Large intestine (tissue), 12 donors: Measurements from ENCODE around the gene SERINC2. TPM values are rescaled to one million over a fixed set of nuclear protein-coding genes. Genes with fewer than 3 reads are reported as not detected.
A peak's percentile ranks its signal among the peaks of the same experiment; 100 is the strongest.

ENCODE experiments used
- DNase-seq, 2 donors: peaks; one replicate each; pipeline versions ENCODE4 v3.0.0 to v3.0.0-alpha.2; 2013
- H3K27ac ChIP-seq: one replicate; pipeline ENCODE4 v1.5.1; 2013; ENCODE audit warnings: low read length
- H3K27me3 ChIP-seq: 2 replicates; pipeline ENCODE4 v1.6.1; 2013; ENCODE audit warnings: low read length; ENCODE audit not compliant: control insufficient read depth, insufficient read depth
- H3K36me3 ChIP-seq: 2 replicates; pipeline ENCODE4 v1.6.1; 2013; ENCODE audit warnings: low read length; ENCODE audit not compliant: control insufficient read depth, insufficient read depth
- H3K4me1 ChIP-seq: one replicate; pipeline ENCODE4 v1.6.1; 2013; ENCODE audit warnings: low read length; ENCODE audit not compliant: control insufficient read depth, insufficient read depth
- H3K4me3 ChIP-seq: one replicate; pipeline ENCODE4 v1.5.1; 2013; ENCODE audit warnings: low read length
- H3K9me3 ChIP-seq: one replicate; pipeline ENCODE4 v1.6.1; 2013; ENCODE audit warnings: mild to moderate bottlenecking, low read depth, low read length, moderate library complexity; ENCODE audit not compliant: control insufficient read depth
- WGBS: methylation state at CpG from one replicate; pipeline ENCODE4 v1.1.5; 2013; ENCODE audit warnings: low lambda C conversion rate; ENCODE audit not compliant: insufficient coverage; 5-methylcytosine and 5-hydroxymethylcytosine counted together
- long read RNA-seq, 11 donors: transcript quantifications; one replicate each; lab custom pipeline, GENCODE V29; 2026
- polyA plus RNA-seq: library from polyadenylated mRNA; unstranded; fragments of 120-200 nt; gene quantifications from one replicate; pipeline ENCODE4 v1.2.1, GENCODE V29; 2013

SERINC2 gene
- 65.3 TPM for polyA plus RNA-seq
- long read RNA-seq, donor 1, transcript SERINC2-201 (10 exons, 1,997 nt) = major isoform, 16 of 16 reads
- long read RNA-seq, donor 1, partial matches to known transcripts = 0 of 16 reads
- long read RNA-seq, donor 1, other reads (novel, unspliced or antisense) = 0 of 16 reads
- long read RNA-seq, donor 2, transcript SERINC2-201 (10 exons, 1,997 nt) = major isoform, 28 of 58 reads
- long read RNA-seq, donor 2, partial matches to known transcripts = 30 of 58 reads
- long read RNA-seq, donor 2, other reads (novel, unspliced or antisense) = 0 of 58 reads
- long read RNA-seq, donor 3 = 0 reads
- long read RNA-seq, donor 4, partial matches to known transcripts = 0 of 2 reads
- long read RNA-seq, donor 4, other reads (novel, unspliced or antisense) = 0 of 2 reads
- long read RNA-seq, donor 5, transcript SERINC2-201 (10 exons, 1,997 nt) = major isoform, 27 of 27 reads
- long read RNA-seq, donor 5, partial matches to known transcripts = 0 of 27 reads
- long read RNA-seq, donor 5, other reads (novel, unspliced or antisense) = 0 of 27 reads
- long read RNA-seq, donor 6, transcript SERINC2-201 (10 exons, 1,997 nt) = major isoform, 34 of 85 reads
- long read RNA-seq, donor 6, partial matches to known transcripts = 51 of 85 reads
- long read RNA-seq, donor 6, other reads (novel, unspliced or antisense) = 0 of 85 reads
- long read RNA-seq, donor 7, transcript SERINC2-201 (10 exons, 1,997 nt) = major isoform, 7 of 12 reads
- long read RNA-seq, donor 7, partial matches to known transcripts = 5 of 12 reads
- long read RNA-seq, donor 7, other reads (novel, unspliced or antisense) = 0 of 12 reads
- long read RNA-seq, donor 8, transcript SERINC2-201 (10 exons, 1,997 nt) = major isoform, 32 of 63 reads
- long read RNA-seq, donor 8, partial matches to known transcripts = 31 of 63 reads
- long read RNA-seq, donor 8, other reads (novel, unspliced or antisense) = 0 of 63 reads
- long read RNA-seq, donor 9, transcript SERINC2-201 (10 exons, 1,997 nt) = major isoform, 10 of 24 reads
- long read RNA-seq, donor 9, partial matches to known transcripts = 14 of 24 reads
- long read RNA-seq, donor 9, other reads (novel, unspliced or antisense) = 0 of 24 reads
- long read RNA-seq, donor 10, transcript SERINC2-201 (10 exons, 1,997 nt) = major isoform, 26 of 74 reads
- long read RNA-seq, donor 10, partial matches to known transcripts = 48 of 74 reads
- long read RNA-seq, donor 10, other reads (novel, unspliced or antisense) = 0 of 74 reads
- long read RNA-seq, donor 11, transcript SERINC2-201 (10 exons, 1,997 nt) = major isoform, 11 of 26 reads
- long read RNA-seq, donor 11, partial matches to known transcripts = 15 of 26 reads
- long read RNA-seq, donor 11, other reads (novel, unspliced or antisense) = 0 of 26 reads

DNA sequence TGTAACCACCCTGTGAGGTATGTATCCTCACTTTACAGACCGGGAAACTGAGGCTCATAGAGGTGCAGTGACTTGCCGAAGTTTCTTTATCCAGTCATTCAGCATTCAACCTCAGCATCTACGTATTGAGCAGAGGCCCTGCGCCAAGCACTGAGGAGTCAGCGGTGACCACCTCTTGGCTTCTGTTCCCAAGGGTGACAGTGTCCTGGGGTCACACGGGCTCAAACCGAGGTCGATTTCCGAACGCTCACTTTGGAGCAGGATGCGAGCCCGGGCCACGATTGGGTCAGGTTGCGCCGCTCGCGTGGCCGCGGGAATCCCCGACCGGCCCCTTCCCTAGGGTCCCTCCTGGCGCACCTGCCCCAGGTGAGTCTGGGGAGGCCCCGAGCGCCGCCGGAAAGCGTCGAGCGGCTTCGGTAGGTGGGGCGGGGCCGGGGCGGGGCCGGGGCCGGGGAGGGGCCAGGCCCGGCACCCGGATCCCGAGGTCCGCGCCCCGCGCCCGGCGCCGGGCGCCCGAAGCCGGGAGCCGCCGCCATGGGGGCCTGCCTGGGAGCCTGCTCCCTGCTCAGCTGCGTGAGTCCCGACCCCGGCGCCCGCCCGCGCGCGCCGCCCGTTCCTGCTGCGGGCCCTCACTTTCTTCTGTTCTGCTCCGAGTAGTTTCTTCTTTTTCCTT, at the start of gene SERINC2:
Gene SERINC2, plus strand, starts transcription at position 482 of the 673 bp plus-strand sequence. Its CDS starts 53 bp downstream, at position 535.
- WGBS = no CpG with 5 or more reads among the region's 63 CpGs
- H3K4me3 ChIP-seq = peak within 1 kb of the TSS; percentile 86

DNA sequence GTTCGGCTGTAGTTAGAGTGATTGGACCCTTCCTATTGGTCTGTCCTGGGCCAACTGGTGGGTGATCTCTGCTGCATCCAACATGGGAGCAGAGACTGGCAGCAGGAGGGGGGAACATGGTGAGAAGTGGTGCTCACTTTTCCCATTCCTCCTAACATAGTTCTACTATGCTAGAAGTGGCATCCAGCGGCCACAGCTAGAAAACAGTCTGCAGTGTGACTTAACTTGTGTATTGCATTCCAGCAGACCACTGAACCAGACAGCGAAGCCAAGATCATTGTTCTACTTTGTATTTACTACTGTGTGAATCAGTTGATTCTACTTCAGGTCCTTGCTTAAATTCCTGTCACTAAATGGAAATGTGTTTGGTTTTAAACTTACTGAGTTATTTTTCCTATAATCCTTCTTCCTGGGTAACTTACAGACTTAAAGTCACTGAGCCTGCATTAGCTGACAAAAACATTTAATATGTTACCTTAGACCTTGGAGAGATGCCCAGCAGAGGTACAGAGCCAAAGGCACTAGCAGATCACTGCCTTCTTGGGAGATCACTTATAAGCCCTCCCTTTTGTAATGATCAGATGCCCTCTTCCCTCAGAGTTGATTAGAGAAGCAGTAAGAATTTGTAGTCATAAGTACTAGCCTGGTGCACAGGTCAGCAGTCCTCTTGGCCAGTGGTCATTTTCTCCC, 48.3 kb upstream of the SERINC2 start:
- no peaks in the 10 kb centered on the region for H3K4me1 ChIP-seq
- no peak overlapping the region for H3K27ac ChIP-seq
- H3K9me3 ChIP-seq = no peaks in the 10 kb centered on the region
- H3K36me3 ChIP-seq = peaks cover 43% of the 10 kb centered on the region
- no CpG with 5 or more reads among the region's 3 CpGs for WGBS
- no peaks in the 10 kb centered on the region for H3K27me3 ChIP-seq
- H3K4me3 ChIP-seq = no peak overlapping the region
- no peak for DNase-seq

More for the DNA sequence above, at the start of gene SERINC2:
- Histone ChIP-seq H3K36me3 (no peaks in the 10 kb centered on the region), H3K27ac (peak within 1 kb of the TSS; percentile 90), H3K27me3 (peaks cover 5% of the 10 kb centered on the region), H3K9me3 (no peaks in the 10 kb centered on the region), H3K4me1 (peaks cover 16% of the 10 kb centered on the region)
- DNase-seq = peak; percentile 43 to 68

DNA sequence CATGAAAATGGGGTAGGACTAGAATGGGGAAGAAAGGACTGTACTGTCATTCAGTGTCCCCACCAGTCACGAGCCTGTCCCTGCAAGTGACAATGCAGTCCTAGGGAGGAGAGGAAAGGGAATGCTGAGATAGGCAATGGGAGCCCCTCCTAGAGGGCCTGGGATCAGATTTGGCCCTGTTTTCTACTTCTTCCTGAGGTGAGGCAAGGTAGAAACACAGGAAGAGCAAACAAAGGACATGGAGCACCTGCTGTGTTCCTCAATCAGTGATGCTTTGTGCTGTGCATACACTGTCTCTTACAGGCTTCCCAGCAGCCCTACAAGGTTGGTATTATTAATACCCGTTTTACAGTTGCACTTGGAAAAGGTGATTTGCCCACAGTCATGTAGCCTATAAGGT, 46.2 kb upstream of the SERINC2 start:
- H3K27ac ChIP-seq = no peak overlapping the region
- peaks cover 18% of the 10 kb centered on the region for H3K4me1 ChIP-seq
- H3K4me3 ChIP-seq = no peak overlapping the region
- no peaks in the 10 kb centered on the region for H3K27me3 ChIP-seq
- no CpG with 5 or more reads among the region's 2 CpGs for WGBS
- DNase-seq = no peak
- peaks cover 37% of the 10 kb centered on the region for H3K36me3 ChIP-seq
- H3K9me3 ChIP-seq = no peaks in the 10 kb centered on the region

DNA sequence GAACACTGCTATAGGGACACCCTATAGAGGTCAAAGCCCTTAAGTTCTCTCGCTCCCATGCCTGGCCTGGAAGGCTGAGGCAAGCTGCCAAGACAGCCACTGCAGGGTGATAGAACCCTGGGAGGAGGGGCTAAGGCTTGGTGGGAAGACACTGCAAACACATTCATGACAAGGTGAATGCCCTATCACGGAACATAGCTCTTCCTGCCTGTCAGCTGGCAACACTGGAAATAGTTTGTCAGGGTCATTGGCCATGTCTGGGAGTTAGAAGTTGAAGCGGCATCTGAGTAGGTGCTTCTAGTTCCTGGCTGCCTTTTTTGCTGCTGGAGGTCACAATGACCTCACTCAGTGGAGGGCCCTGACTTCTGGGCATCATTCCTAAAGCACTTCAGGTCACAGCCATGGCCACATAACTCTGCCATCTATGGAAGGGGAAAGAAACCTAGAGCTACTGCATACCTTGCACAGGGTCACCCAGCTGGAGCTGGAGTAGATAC, 44.4 kb upstream of the SERINC2 start:
- Histone ChIP-seq H3K27ac (no peak overlapping the region), H3K4me1 (peaks cover 35% of the 10 kb centered on the region)

DNA sequence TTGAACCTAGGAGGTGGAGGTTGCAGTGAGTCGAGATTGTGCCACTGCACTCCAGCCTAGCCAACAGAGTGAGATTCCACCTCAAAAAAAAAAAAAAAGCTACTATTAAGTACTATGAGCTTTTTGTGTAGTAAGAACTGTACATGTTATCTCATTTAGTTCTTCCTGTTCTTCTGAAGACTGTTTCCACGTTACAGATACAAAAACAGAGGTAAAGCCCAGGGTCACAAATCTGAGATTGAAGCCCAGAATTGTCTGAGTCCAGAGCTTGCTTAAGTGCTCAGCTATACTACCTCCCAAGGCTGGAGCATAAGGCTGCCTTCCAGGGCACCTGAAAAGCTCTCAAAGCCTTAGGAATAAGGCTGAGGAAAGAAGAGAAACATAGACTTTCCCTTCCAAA, 43.0 kb upstream of the SERINC2 start:
- H3K27ac ChIP-seq = peak overlapping the region; percentile 87
- no peak overlapping the region for H3K4me3 ChIP-seq
- H3K27me3 ChIP-seq = no peaks in the 10 kb centered on the region
- no peaks in the 10 kb centered on the region for H3K9me3 ChIP-seq
- WGBS = 33% methylated on average over 1 of the region's 2 CpGs
- H3K36me3 ChIP-seq = peaks cover 21% of the 10 kb centered on the region
- DNase-seq = no peak
- H3K4me1 ChIP-seq = peaks cover 48% of the 10 kb centered on the region

More for the DNA sequence above, 44.4 kb upstream of the SERINC2 start:
- H3K36me3 ChIP-seq = peaks cover 33% of the 10 kb centered on the region
- no peaks in the 10 kb centered on the region for H3K27me3 ChIP-seq
- DNase-seq = peak; percentile 47 to 80
- no peaks in the 10 kb centered on the region for H3K9me3 ChIP-seq
- no peak overlapping the region for H3K4me3 ChIP-seq
- no CpG with 5 or more reads among the region's 3 CpGs for WGBS

DNA sequence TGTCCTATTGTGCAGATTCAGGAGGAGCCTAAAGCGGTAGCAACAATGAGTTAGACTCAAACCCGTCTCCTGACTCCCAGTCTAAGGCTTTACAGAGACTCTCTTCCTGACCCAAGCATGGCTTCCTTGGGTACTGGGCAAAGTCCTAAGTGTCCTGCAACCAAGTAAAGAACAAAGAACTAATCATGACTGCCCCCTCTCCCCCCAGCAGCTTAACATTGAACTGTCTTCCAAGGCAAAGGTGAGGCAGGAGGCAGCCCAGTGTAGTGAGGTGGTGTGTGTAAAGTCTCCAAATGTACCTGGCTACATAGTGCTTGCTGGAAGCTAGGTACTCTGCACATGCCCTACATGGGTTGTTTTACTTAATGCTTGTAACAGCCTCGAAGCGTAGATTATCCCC, 42.4 kb upstream of the SERINC2 start:
- Histone ChIP-seq H3K4me1 (peaks cover 48% of the 10 kb centered on the region), H3K4me3 (no peak overlapping the region), H3K27me3 (no peaks in the 10 kb centered on the region), H3K27ac (peak overlapping the region; percentile 87), H3K36me3 (peaks cover 16% of the 10 kb centered on the region), H3K9me3 (no peaks in the 10 kb centered on the region)
- WGBS = no CpG with 5 or more reads among the region's 4 CpGs
- peak in 1 of 2 donors; percentile 79 for DNase-seq

DNA sequence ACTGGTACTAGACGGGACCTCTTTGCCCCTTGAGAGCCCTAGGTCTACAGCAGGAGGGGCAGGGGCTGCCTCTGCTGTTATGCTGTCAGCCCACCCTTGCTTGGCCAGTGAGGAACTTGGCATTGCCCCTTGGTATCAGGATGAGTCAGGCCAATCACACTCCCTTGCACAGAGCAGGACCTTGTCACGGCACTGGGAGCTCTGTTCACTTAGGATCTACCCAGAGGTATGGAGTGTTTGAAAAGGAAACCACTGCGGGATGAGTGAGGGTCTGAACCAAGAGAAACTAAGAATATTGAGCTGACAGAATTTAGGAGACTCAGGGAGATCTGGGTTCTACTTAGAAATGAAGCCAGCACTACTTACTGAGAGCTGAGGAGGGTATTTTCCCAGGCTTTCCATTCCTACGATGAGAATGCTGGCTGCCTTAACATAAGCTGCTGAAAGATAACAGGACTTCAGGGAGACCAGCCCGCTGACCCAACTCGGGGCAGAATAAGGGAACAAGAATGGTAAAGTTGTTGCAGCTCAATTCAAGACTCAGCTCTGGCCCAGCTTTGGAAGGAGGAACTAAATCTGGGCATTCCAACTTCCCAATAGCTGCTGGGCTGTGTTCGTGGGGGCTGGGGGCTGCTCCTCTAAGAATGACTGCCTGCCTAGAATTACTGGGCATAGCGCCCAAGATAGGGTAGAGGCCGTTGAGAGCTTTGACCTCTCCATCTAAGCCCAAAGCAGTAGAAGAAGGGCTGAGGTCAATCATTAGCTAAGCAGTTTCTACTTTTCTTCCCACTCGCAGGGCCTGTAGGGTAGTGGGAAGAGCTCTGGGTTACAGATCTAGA, 41.7 kb upstream of the SERINC2 start:
- no peaks in the 10 kb centered on the region for H3K9me3 ChIP-seq
- peak in 1 of 2 donors; percentile 74 for DNase-seq
- H3K27me3 ChIP-seq = no peaks in the 10 kb centered on the region
- peaks cover 12% of the 10 kb centered on the region for H3K36me3 ChIP-seq
- peaks cover 53% of the 10 kb centered on the region for H3K4me1 ChIP-seq
- no CpG with 5 or more reads among the region's 10 CpGs for WGBS
- peak overlapping the region; percentile 87 for H3K27ac ChIP-seq
- H3K4me3 ChIP-seq = no peak overlapping the region

DNA sequence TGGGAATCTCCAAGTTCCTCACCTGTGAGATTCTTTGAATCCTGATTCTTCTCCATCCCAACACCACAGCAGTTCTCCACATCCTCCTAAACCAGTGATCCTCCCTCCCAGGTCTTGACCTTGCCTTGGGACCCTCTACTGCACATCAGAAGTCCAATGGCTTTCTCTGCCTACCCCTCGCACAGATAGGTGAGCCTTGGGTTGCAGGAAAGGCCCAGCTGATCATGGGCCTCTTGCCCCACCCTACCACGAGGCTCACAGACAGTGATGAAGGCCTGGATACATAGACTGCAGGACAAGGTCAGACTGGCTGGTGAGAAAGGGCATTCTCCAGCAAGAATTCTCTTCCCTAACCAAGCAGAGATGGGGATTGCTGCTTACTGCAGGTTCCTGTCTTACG, 41.0 kb upstream of the SERINC2 start:
- H3K4me3 ChIP-seq = no peak overlapping the region

More for the DNA sequence above, 41.0 kb upstream of the SERINC2 start:
- 44% methylated on average over 1 of the region's 3 CpGs for WGBS
- peaks cover 5% of the 10 kb centered on the region for H3K36me3 ChIP-seq
- peaks cover 61% of the 10 kb centered on the region for H3K4me1 ChIP-seq
- H3K9me3 ChIP-seq = no peaks in the 10 kb centered on the region
- peak overlapping the region; percentile 87 for H3K27ac ChIP-seq
- peak; percentile 59 to 85 for DNase-seq
- no peaks in the 10 kb centered on the region for H3K27me3 ChIP-seq
